H1 (cell line): Measurements from ENCODE around the gene FAM174A.

Experiments
- CEBPB ChIP-seq: IDR thresholded peaks from 2 replicates; pipeline ENCODE4 v1.6.1; 2012; ENCODE audit warnings: low read depth, low read length
- EZH2 ChIP-seq: fragments of 200-600 bp; sonication (generic); IDR thresholded peaks from 2 replicates; pipeline ENCODE4 v1.7.1; 2012; ENCODE audit warnings: low read depth, mild to moderate bottlenecking, moderate library complexity, low read length, inconsistent platforms; ENCODE audit not compliant: severe bottlenecking
- POLR2A ChIP-seq, 2 experiments: IDR thresholded peaks; 1 replicate in 1 of 2; 2 replicates in 1 of 2; pipeline ENCODE4 v1.6.1; 2011; ENCODE audit warnings: low read depth in 2 of 2, low read length in 2 of 2, mild to moderate bottlenecking in 2 of 2; ENCODE audit errors: control extremely low read depth in 1 of 2
- SIN3A ChIP-seq, 2 experiments: IDR thresholded peaks in 1 of 2; conservative IDR thresholded peaks in 1 of 2; 2 replicates each; pipeline ENCODE4 v1.6.1; 2011 to 2012; ENCODE audit warnings: low read length in 2 of 2, improper control_type of control experiment in 1 of 2, low read depth in 1 of 2, mild to moderate bottlenecking in 1 of 2
- TF ChIP-seq, protein P1 (sequence below), 3 experiments: IDR thresholded peaks; 1 replicate in 2 of 3; 2 replicates in 1 of 3; pipeline versions ENCODE4 v1.5.1 to v1.6.1; 2011; ENCODE audit warnings: low read length in 3 of 3, mild to moderate bottlenecking in 3 of 3, inconsistent platforms in 2 of 3, low read depth in 1 of 3, moderate library complexity in 1 of 3; ENCODE audit not compliant: insufficient read depth in 1 of 3; ENCODE audit errors: control extremely low read depth in 1 of 3

GRCh38 chr5:100539519-100539918 lies 4.3 kb downstream of the FAM174A start:
- TF ChIP-seq, protein P1, sequence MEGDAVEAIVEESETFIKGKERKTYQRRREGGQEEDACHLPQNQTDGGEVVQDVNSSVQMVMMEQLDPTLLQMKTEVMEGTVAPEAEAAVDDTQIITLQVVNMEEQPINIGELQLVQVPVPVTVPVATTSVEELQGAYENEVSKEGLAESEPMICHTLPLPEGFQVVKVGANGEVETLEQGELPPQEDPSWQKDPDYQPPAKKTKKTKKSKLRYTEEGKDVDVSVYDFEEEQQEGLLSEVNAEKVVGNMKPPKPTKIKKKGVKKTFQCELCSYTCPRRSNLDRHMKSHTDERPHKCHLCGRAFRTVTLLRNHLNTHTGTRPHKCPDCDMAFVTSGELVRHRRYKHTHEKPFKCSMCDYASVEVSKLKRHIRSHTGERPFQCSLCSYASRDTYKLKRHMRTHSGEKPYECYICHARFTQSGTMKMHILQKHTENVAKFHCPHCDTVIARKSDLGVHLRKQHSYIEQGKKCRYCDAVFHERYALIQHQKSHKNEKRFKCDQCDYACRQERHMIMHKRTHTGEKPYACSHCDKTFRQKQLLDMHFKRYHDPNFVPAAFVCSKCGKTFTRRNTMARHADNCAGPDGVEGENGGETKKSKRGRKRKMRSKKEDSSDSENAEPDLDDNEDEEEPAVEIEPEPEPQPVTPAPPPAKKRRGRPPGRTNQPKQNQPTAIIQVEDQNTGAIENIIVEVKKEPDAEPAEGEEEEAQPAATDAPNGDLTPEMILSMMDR (IDR thresholded peaks at IDR 0.05; ENCODE audit: control extremely low read depth in 1 of 3, insufficient read depth in 1 of 3, low read depth in 1 of 3, low read length in 3 of 3), result no peak
- no peak for TF ChIP-seq CEBPB
- TF ChIP-seq POLR2A (IDR thresholded peaks at IDR 0.05; ENCODE audit: control extremely low read depth in 1 of 2, low read depth in 2 of 2, low read length in 2 of 2), result no peak
- no peak for TF ChIP-seq SIN3A (conservative IDR thresholded peaks at IDR 0.05 in 1 of 2, IDR thresholded peaks at IDR 0.05 in 1 of 2; ENCODE audit: low read depth in 1 of 2, low read length in 2 of 2)
- TF ChIP-seq EZH2, result no peak
